NK-92 (cell line): Measurements from ENCODE around the gene LRRC10B.

Experiments used
- DNase-seq: peaks from one replicate; lab custom pipeline; 2025; ENCODE audit not compliant: unreplicated experiment; lab: John Stamatoyannopoulos, UW

The LRRC10B gene

DNA sequence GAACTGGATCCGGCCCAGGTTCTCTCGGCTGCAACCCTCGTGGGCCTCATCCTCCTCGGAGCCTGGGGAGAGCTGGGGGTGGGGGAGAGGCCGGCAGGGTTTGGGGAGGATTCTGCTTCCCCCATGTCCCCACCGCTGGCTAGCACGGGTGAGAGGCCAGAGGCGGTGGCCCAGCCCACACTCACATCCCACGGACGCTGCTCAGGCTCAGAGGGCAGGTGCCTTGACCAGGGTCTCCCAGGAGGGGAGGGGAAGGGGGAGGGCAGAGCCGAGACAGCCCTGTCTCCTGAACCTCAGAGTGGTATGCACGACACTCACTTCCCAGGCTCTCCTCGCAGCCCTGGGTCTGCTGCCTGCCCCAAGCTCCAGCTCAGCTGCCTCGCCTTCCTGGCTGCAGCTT, 19.6 kb downstream of the LRRC10B start:
- no peak for DNase-seq

DNA sequence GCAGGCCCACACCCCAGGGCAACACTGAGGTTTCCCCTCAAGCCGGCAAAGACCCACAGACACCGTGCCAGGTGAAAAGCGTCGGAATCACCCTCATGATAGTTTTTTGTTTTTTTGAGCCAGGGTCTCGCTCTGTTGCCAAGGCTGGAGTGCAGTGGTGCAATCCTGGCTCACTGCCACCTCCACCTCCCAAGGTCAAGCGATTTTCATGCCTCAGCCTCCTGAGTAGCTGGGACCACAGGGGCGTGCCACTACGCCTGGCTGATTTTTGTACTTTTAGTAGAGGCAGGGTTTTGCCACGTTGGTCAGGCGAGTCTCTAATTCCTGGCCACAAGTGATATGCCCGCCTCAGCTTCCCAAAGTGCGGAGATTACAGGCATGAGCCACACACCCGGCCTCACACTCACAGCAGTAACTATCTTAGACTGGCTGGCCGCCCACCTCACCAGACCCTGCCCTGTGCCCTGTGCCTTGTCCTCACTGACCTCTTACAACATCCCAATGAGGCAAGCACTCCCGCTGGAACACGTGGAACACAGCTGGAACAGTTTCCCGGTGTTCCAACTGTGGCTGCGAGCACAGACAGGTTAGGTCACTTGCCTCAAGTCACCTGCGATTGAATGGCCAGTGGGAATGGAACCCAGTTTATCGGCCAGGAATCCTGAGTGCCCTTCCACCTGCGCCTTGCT, 21.1 kb downstream of the LRRC10B start:
- no peak for DNase-seq

DNA sequence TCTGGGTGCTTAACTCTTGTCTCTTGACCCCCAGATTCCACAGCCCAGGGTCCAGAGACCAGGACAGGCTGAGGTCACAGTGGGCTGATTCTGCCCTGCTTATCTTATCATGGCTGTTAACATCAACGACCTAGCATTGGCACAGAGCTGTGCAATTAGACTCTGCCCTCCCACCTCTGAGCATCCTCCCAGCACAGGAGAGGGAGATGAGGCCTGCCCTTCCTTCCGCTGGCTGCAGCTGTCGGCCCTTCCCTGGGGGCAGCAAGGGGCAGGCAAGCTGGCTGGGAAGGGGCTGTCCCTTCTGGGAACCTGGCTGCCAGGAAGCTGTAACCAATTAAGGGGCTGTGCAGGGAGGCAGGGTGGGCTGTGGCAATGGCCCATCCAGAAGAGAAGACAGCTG, 22.5 kb downstream of the LRRC10B start:
- DNase-seq, result no peak

DNA sequence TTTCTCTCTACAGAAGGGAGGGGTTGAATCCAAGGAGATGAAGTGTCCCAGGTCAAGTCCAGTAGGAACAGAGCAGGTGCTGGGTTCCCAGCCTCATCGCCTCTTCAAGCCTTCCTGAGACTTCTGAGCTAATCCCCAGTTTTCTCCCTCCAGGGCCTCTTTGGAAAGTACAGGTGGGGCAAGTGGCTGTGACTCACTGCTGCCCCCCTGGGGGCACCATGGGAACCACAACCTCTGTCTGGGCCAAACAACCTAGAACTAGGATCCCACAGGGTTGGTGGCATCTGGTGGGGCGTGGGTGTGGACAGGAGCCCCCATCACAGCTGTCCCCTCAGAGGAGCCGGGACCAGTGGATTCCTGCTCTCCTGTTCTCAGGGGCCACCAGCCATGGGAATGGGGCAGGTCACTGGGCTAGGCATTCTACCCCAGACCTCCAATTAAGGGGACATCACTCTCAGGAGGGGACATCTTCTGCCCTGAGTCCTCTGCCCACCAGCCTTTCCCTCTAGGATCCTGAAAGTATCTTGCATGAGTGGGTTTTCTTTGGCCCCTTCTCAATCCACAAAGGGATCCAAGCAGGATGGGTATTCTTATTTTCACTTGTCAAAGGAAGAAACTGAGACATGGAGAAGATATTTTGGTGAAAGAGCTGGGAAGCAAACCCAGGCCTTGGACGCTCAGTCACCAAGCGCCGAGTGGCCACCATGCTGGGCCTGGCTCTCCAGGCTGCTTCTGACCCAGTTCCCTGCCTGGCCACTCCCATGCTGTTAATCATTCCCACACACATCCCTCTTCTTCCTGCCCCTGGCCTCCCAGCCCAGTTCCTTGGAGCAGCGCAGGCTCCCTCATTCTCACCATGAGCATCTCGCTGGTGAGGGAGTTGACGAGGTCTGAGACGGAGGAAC, 23.8 kb downstream of the LRRC10B start:
- no peak for DNase-seq

DNA sequence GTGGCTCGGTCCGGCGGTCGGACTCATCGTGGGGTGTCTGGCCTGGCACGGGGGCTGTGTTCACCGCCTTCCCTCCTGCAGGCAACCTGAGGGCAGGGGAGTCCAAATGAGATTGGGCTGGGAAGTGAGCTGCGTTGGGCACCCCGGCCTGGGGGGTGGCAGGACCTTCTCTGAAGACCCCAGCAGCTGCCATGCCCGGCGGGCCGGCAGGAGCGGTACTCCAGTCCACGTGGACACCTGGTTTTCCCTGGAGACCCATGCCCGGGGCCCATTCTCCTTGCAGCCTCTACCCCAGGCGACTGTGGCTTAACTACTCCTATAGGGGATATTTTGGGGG, 24.5 kb downstream of the LRRC10B start:
- no peak for DNase-seq

DNA sequence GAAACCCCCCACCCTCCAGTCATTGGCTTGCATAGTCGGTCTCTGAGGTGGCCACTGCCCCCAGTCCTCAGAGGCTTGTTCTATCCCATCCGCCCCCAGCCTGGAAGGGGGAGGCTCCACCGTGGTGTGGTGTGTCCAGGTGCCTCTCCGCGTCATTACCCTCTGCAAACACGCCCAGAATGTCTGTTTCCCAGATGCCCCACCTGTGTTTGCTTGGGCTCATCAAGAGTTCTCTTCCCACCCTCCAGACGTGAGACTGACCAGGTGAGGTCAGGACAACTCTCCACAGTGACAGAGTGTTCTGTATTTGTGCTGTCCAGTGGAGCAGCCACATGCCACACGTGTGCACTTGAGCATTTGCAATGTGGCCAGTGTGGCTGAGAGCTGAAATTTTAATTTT, 24.9 kb downstream of the LRRC10B start:
- no peak for DNase-seq

DNA sequence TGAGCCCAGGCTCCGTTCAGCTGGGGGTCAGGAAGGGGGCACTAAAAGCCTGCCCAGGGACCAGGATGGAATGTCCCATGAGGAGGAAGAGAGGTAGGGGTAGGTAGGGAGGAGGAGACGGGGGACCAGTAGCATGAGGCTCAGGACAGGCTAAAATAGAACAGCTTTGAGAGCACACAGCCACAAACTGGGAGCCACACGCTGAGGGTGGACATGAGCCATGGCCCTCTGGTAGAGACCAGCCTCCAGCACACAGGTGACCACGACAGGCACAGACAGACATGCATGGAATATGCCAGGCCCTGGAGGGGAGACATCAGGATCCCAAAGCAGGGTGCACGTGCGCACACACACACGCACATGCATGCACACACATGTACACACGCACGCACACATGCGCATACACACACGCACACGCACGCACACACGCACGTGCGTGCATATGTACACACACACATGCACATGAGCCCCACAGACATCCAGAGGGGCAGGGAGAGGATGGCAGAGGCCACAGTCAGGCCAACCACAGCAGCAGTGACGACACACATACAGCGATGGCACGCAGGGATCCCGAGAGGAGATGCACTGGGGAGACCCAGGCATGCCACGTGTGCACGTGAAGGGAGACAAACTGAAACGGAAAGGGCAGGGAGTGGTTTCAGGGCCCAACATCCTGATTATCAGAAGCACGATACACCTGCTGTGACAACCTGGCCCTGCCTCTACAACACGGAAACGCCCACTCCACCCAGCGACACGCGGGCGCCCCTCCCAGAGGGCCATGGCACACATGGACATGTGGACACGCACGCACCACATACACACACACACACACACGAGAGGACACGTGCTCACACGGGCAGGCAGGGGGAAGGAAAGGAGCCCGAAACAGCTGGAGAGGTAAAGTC, 25.7 kb downstream of the LRRC10B start:
- DNase-seq, result no peak

DNA sequence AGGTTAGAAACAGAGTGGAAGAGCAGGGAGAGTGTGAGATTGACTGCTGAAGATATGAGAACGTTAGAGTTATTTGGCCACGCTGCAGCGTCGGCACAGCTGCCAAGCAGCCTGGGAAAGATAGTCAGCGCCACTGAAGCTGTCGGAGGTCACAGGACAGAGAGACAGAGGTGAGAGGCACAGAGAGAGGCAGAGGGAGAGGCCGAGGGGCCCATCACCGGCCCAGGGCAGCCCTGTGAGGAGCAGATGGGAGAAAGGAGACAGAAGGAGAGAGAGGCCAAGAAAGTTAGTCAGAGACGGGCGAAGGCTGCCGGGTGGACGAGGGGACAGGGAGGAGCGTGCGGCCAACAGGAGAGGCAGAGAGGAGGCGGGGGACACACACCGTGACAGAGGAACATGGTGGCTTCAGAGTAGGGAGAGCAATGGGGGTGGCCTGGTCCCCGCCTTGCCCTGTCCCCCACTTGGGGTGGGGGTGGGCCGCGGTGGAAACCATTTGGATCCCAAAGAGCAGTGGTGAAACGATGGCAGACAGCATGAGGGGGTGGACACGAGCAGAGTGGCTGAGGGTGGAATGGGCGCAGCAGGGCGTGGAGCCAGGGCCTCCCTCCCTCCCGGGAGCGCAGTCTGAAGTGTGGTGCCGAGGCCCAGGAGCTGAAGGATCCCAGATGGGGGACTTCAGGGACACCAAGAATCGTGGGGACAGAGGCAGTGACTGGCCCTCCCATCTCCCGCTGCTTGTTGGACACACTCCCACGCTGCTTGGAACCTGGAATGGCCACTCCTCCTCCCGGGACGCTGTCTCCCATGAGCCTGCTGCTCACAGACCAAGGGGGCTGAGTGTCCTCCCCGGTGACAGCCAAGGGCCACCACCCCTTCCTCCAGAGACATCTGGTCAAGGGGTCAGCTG, 26.6 kb downstream of the LRRC10B start:
- DNase-seq, result no peak

DNA sequence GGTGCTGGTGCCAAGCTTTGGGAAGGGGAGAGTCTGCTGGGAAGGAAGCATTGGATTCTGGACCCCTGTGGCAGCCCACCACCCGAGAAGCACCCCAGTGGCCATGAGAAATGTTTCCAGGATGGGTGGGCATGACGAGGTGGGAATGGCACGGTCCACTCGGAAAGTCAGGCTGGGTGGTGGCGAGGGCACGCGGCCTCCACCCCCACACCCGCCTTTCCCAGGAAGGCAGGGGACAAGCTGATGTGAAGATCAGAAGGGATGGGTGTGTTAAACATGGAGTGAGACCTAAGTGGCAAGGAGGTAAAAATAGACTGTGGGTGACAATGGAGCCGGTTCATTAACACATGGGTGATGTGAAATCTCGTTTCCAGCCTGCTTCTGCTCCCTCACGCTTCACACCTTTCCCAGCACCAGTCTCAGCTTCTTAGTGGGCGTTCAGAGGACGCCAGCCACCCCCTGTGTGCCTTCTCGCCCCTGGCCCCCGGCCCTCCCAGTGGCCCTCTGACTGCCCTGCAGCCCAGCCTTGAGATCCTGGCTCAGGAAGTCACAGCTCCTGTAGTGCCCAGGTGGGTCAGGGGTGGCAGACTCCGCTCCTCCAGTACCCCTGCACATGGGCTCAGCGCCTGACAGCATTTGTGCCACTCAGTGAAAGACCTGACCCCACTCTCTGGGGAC, 27.6 kb downstream of the LRRC10B start:
- DNase-seq, result no peak

DNA sequence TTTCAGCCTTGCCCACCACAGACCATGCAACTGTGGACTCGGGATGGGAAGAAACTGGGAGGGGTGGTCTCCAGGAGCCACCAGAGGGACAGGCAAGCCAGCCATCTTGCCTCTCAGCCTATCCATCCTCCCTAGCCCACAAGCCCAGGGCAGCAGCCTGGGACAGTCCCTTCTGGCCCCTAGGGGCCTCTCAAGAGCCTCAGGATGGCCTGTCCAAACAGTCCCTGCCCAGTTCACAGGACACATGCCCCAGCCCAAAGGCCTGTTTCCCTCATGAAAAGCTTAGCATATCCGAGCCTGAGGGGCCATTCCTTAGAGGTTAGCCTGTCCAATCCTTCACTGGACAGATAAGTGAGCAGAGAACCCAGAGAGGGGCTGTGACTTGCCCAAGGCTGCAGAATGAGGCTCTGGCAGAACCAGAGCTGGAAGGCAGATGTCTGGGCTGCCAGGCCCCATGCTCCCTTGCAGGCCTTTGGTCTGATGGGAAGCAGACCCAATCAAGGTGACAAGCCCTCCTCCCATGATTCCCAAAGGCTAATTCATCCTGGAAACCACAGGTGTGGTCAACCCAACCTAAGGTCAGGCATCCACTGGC, 28.2 kb downstream of the LRRC10B start:
- DNase-seq, result no peak

DNA sequence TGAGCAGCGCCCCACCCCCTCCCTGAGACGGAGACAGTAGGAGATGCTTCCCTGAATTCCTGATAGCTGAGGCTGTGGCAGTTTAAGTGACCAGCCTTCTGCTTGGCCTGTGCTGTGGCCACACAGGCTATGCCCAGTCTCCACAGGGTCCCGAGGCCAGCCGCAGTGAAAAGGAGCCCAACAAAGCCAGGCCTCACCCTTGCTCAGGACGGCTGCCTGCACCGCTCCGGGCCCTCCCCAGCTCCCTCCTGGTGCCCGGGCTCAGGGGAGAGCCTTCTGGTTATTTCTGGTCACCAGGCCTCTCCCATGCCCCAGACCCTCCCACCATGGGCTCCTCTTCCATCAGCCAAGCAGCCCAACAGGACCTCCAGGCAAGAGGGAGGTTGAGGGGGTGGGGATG, 28.8 kb downstream of the LRRC10B start:
- no peak for DNase-seq

DNA sequence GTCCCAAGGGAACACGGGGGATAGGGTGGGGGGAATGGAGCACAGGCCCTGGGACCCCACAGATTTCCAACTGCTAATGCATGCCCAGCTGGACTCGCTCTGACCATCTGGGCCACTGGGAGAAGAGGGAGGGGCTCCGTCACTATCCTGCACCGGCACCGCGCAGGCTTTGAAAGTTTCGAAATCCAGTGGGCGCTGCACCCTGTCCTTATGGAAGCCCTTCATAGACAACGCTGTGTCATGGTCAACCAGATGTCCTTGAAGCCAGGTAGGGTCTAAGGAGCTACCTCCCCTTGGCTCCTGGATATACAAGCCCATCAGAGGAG, 30.1 kb downstream of the LRRC10B start:
- no peak for DNase-seq

DNA sequence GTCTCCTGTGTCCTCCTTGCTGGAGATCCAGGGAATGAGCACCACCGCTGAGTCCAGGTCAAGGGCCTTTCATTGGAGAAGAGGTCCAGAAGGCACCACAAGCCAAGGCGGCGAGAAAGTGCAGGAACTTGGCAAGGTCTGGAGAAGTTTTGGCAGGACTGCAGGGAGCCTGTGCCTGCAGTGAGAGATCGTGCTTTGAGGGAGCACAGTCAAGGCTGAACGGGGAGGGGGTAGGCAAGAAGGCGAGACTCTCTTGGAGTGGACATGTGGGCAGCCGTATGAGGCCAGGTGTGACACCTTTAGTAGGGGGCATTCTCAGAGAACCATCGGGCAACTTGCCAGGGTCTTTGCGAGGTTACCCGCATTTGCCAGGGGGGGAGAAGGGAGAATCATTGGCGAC, 30.5 kb downstream of the LRRC10B start:
- no peak for DNase-seq

DNA sequence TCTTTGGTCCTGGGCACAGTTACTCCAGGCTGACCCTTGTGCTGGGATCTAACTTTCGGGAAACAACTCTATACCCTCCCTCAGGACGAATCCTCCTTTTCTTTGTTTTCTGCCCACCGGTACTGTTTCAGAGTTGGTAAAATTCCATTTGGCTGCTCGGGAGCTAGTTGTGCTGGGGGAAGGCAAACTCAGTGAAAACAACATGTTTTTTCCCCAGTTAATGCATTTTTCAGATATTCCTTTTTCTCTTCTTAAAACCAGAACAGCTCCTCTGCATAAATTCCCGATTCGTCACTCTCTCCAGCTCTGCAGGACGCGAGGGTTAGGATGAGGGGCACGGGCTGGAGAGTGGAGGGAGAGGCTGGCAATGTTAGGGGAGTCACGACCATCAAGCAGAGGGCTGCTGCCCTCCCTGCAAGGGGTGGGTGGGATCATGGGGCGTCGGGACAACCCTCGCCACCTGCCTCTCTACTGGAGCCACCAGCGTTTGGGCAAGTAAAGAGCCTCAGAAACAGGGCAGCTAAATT, 31.3 kb downstream of the LRRC10B start:
- DNase-seq, result no peak

DNA sequence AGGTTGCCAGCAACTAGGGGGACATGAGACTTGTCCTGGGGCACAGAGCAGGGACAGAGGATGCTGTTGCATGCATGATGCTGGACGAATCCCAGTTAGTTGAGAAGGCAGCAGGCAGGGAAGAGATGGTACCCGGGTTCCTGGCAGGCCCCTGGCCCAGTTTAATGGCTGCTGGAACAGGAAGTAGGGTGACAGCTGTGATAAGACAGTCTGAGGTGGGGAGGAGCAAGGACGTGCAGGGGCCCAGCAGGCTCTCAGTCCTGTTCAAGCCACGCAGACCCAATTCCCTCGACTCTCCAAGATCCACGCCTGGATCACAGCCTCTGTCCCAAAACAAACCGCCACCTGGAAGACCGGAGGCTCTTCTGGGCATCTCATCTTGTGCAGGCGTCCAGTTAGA, 32.0 kb downstream of the LRRC10B start:
- DNase-seq, result no peak

DNA sequence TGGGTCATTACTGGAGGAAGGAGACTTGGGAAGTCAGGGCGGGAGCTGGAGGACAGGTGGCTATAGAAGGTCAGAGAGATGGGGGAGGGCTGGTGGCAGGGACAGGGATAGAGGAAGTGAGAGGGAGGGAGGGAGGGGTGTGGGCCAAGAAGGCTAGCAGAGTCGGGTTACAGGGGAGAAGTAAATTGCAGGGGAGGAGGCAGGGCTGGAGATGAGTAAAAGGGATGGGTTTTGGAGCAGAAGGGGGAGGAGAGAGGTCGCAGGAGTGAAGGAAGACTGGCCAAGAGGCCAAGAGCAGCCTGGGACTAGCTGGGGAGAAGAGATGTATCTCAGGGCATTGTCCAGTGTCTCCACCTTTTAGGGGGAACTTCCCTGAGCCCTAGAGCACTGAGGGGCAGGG, 33.0 kb downstream of the LRRC10B start:
- no peak for DNase-seq

DNA sequence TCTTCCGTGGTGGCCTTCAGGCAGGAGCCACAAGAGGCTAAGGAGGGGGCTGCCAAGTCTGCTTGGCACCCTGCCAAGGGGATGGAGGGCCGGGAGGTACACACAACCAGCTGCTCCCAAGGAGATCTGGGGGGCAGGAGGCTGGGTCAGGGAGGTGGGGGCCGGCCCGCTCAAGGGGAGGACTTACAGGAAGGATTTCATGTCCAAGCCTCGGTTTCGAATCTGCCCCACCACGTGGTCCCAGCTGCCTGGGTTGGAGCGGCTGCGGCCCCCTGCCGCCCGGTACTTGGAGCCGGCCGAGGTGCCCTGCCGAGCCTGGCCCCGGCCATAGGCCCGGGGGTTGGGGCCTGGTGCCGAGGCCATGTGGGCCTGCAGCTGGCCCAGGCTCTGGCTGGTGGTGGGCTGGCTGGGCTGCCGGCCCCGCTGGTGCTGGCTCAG, 33.5 kb downstream of the LRRC10B start:
- DNase-seq, result no peak

DNA sequence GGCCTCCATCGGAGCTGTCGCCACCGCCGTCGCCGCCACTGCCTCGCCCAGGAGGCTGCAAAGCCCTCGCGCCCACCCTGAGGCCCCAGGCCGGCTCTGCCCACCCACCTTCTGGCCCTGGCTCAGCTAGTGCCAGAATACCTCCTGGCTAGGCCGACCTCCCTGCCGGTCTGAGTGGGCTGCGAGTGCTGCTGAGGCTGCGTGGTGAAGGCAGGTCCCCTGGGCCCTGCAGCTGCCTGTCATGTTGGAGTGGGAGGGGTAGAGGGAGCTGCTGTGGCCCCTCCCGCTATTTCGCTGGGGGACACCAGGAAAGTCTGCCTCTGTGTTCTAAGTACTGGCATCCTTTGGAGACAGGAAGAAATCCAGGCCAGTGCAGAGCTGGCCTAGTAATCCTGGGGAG, 34.2 kb downstream of the LRRC10B start:
- DNase-seq, result no peak

DNA sequence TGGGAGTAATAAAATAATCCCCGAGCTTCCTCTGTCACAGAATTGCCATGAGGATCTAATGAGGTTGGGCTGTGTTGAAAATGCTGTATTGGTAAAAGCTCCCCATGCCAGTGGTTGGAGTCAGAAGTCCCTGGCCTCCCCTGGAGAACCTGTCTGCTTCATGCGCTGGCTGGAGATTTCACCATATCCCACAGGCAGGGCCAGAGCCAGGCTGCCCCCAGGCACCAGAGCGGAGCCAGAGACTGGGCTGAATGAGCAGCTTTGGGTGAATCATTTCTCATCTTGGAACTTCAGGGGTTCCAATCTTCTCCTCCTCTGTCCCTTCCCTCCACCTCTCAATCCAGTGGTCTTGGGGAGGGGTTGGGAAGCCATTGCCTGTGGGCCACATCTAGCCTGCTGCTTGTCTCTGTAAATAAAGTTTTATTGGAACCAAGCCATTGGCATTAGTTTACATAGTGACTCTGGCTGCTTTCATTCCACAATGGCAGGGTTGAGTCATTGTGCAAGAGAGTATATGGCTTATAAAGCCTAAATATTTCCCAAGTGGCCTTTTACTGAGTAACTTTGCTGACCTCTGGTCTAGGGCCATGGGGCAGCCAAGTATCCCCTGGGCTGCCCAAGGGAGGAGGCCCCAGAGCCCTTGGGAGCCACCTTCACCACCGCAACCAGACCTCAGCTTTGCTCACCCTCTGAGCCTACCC, 35.2 kb downstream of the LRRC10B start:
- DNase-seq, result no peak
